GM12872 (cell line): ENCODE data around the gene RELL2.

Source experiments
- CTCF ChIP-seq: IDR thresholded peaks from 3 replicates; pipeline ENCODE4 v1.5.1; 2011; ENCODE audit warnings: low read depth, mild to moderate bottlenecking, low read length, moderate library complexity; ENCODE audit not compliant: insufficient read depth

RELL2 gene

GRCh38 chr5:141636413-141637122 is at the start of gene RELL2, which contains the start of gene HDAC3:
Gene RELL2, plus strand, starts transcription at chr5:141636997. Its CDS starts 1,229 bp downstream, at chr5:141638226.
Gene HDAC3, minus strand, starts transcription at chr5:141636849. Its CDS starts 59 bp downstream, at chr5:141636790.
- TF ChIP-seq CTCF, result no peak

GRCh38 chr5:141590127-141590526 is 46.7 kb upstream of the RELL2 start:
- TF ChIP-seq CTCF, result no peak

- TF ChIP-seq CTCF, result no peak
These were observed 39.9 kb upstream of the RELL2 start for GRCh38 chr5:141596867-141597266.

- TF ChIP-seq CTCF, result no peak
These were observed 39.4 kb upstream of the RELL2 start for GRCh38 chr5:141597394-141597793.

GRCh38 chr5:141597814-141598213 is 39.0 kb upstream of the RELL2 start:
- TF ChIP-seq CTCF, result no peak

- no peak for TF ChIP-seq CTCF
These were observed 38.1 kb upstream of the RELL2 start for GRCh38 chr5:141598391-141599345.

GRCh38 chr5:141602606-141603005 is 34.2 kb upstream of the RELL2 start:
- no peak for TF ChIP-seq CTCF
